Measurements from ENCODE around the gene CC2D1A.

Gene CC2D1A

DNA sequence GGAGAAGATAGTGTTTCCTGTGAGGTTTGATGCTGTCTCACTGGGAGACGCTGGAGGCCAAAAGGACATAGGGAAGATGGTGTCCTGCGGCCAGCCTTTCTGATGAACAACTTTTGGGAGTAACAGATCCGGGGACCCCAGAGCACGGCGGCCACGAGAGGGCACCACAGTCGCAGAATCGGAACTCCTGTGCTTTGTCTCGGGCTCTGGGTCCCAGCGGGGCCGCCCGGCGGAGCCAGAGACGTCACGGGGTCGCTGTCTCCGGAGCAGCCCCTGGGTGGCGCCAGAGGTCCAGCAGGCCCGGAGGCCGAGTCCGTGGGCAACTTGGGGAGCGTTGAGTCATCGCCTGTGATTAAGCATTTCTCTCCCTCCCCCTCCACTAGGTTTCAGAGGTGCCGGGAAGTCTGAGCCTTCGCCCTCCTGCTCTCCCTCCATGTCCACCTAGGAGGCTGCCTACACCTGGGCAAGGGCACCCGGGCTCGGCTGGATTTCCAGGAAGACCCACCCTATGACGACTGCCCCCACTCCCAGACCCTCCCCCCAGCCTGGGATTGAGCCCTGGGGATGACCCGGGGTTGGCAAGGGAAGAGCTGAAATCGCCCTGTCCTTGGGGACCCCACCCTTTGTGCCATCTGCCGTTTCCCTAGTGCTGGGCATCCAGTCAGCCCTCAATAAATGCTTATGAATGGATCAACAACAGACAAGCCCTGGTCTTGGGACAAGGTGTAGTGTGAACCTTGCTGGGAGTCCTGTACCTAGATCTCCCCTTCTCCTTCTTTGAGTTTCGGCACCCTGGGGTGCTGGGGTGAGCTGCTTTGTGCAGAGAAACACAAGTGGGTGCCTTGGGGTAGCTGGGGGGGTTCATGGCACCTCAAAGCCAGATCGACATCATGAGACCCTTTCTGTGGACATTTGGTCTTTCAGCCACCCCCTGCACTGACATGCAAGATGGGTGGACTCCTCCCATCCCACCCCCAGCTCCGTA is 25.6 kb upstream of the CC2D1A start:
- peak; percentile 98 for DNase-seq

DNA sequence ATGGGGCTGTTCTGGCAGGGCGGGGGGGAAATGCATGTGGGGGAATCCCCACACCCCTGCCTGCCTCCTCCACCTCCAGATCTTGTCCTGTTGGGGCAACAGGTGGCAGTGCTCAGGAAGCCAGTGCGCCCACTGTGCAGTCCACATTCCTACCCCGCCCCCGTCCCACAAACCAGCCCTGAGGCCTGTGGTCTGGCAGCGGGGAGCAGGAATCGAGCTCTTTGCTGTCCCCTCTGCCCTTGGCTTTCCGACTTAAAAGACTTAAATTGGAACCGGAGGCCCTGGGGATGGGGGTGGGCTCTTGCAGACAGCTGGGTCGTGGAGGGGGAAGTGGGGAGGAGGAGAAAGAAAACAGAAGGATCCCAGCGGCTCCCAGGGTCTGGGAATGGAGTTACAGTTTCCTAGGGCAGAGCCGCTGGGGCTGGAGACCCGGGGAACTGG is 24.7 kb upstream of the CC2D1A start:
- peak; percentile 29 for DNase-seq

- DNase-seq: peak; percentile 46
Measured at GRCh38 chr19:13881692-13882418, 24.1 kb upstream of the CC2D1A start.

DNA sequence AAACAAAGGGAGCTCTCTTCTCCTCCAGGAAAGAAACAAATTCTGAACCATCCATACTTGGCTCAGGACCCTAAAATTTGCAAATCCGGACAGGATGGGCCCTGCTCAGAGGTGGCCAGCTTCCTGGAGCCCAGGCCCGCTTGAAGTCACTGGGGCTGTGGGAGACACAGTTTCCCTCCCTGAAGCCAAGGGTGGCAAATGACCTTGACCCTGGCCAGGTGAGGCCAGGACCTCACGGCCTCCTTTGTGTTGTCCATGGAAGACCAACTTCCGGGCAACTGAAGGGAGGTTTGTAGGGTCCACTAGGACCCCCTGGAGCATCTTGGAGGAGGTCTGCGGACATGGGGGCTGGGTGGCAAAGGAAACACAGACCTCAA is 23.6 kb upstream of the CC2D1A start:
- no peak for DNase-seq

DNA sequence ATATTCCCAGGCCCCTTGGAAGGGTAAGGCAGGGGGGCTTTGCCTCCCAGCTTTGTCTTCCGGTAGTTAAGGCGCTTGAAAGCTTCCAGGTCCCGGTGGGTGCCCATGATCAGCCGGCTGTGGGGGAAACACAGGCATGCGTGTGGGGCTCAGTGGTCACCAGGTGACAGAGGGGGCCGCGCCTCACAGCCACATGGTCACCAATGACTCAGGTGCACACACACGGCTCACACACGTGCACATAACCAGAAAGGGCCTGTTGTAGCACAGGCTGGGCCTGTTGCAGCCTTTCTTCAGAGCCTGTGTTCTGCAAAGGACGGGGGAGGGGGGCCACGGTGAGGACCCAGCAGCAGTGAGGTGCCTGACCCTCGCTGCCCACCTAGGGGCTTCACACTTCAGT is 23.2 kb upstream of the CC2D1A start:
- DNase-seq: no peak

DNA sequence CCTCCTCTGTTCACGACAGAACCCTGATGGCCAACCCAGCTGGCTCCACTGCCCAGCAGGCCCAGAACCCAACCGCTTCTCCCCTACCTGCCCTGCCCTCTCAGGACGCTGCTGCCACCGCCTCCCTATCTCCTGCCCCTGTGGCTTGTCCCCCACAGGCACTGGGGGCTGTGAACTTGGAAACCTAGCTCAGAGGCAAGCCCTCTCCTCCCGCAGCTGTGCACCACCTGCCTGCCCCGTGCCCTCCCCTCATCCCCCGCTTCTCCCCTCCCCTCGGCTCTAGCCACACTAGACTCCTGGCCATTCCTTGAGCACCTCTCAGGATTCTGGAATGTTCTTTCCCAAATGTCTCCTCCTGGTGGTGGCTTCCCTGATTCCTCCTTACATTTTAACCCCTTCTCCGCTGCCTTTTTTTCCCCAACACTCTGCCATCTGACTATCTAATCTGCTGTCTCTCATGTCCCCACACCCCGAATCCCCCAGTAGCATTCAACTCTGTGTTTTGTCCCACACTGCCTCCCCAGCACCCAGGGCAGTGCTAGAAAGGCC is 22.4 kb upstream of the CC2D1A start:
- DNase-seq: no peak

- DNase-seq: no peak
Measured at GRCh38 chr19:13884726-13885591, 21.0 kb upstream of the CC2D1A start.

DNA sequence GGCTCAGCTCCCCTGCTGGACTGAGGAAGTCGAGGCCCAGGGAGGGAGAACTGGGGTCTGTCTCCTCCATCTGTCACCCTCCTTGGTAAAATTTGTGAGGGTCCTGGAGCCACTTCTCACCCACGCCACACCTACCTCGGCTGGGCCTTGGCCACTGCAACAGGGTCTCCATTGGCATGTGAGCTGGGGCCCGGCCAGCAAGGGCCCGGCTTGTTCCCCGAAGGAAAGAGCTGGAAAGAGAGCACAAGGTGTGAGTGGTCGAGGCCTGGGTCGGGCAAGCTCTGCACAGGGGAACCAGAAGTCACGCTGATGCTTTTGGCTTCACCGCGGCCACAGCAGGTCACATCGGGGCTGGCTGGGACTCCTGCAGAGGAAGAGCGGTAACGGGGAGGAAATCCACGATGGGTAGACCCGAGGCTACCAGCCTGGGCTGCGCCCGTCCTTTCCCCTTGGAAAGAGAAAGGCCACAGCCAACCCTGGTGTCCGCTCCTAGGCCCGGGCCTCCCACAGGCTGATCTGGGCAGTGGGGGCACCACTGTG is 20.1 kb upstream of the CC2D1A start:
- DNase-seq: peak; percentile 18

- DNase-seq: peak; percentile 60
Measured at GRCh38 chr19:13887018-13887436, 19.0 kb upstream of the CC2D1A start.

- peak; percentile 15 for DNase-seq
Measured at GRCh38 chr19:13887517-13887916, 18.5 kb upstream of the CC2D1A start.

GRCh38 chr19:13888281-13888680 is 17.7 kb upstream of the CC2D1A start:
- no peak for DNase-seq

DNA sequence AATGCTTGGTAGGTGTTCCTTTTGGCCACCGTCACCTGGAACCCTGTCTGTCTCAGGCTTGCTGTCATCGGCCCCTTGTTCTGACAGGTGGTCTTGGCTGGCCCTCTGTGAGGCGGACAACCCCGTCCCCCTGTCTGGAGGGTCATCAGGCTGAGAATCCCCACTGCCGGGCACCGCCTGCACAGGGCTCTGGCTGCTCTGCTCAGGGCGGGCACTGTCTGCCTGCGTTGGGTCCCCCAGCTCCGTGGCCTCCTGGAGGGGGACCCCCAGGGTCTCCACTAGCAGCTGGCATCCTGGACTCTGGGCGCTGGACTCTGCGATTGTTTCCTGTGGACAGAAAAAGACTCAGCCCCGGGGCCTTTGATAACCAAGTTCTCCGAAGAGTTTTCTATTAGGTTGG is 15.9 kb upstream of the CC2D1A start:
- DNase-seq: no peak

DNA sequence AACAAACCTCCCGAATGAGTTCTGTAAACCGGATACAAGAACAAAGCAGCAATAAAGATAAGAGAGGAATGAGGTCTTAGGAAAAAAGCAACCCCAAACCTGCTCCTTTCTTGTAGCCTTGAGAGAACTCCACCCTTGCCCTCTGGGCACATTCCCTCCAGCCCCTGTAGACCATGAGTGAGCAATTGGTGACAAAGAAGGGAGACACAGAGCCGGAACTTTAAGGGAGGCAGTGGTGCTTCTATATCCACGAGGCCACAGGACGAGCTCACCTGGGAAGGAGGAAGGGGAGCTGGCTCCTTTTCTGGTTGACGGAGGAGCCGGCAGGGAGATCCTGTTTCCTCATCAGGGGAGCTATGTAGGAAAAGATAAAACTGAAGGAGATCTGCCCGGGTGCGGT is 13.1 kb upstream of the CC2D1A start:
- DNase-seq: no peak

DNA sequence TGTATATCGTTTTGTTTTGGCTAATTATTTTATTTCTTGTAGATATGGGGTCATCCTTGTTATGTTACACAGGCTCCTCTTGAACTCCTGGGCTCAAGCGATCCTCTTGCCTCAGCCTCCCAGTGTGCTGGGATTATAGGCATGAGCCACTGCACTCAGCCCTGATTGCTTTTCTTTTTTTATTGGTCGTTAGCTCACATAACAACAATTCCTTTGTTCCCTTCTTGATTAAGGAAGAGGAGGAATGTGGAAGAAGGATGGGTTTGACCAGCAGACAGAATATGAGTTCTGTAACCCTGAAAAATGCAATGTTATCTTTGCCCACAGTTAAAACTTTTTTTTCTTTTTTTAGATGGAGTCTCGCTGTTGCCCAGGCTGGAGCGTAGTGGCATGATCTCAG is 11.4 kb upstream of the CC2D1A start:
- no peak for DNase-seq

- DNase-seq: no peak
Measured at GRCh38 chr19:13896227-13896626, 9.8 kb upstream of the CC2D1A start.

GRCh38 chr19:13899393-13899792 is 6.6 kb upstream of the CC2D1A start:
- DNase-seq: no peak

DNA sequence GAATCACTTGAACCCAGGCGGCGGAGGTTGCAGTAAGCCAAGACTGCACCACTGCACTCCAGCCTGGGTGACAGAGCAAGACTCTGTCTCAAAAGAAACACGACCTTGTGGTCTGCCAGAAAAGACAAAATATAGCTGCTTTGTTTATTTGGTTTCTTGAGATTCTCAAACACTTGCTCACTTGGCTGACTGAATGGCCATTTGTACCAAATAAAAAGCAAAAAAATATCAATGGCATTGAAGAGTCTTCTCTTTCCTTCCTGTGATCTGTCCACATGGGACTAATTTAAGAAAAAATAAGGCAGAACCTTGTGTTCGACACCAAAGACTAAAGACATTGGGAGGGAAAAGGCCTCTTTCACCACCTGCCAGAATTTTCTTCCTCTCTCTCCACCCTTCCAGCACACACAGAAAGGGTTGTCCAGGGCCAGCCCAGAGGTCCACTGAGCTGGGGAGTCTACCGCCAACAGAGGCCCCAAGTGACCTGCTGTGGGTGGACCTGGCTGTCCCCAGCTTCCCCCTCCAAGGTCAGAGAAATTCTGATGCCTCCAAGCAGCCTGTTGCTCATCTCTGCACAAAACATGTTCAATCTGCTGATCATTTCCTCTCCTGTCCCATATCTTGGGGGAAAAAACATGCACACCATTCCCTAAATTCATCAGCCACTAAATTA is 6.0 kb upstream of the CC2D1A start:
- DNase-seq: no peak

- no peak for DNase-seq
Measured at GRCh38 chr19:13902993-13903555, 2.9 kb upstream of the CC2D1A start.

DNA sequence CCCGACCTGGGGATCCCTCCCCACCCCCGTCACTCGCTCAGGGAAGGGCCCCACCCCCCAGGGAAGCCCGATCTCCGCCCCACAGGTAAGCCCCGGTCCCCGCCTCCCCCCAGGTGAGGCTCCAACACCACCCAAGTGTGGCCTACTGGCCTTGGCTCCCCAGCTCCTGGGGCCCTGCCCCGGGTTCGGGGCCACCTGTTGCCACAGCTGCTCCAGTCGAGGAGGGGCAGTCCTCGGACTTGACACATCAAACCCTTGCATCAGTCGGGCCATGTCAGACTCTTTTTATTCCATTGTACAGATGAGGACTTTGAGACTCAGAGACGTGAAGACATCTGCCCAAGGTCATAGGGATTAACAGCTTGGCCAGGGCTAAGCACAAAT is 512 bp downstream of the CC2D1A start:
- DNase-seq: peak; percentile 26

DNA sequence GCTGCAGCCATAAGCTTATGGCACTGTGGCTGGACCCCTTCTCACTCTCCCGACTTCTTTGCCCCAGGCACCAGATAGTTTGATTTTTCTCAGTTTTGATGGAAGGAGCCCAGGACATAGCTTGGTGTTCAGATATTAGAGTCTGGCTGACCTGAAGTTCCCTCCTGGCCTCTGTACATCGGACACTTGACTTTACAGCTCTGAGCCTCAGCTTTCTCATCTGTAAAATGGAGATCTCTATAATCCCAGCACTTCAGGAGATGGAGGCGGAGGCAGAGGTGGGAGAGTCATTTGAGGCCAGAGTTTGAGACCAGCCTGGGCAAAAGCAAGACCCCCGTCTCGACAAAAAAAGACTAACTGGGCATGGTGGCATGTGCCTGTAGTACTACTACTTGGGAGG is 909 bp downstream of the CC2D1A start:
- no peak for DNase-seq

DNA sequence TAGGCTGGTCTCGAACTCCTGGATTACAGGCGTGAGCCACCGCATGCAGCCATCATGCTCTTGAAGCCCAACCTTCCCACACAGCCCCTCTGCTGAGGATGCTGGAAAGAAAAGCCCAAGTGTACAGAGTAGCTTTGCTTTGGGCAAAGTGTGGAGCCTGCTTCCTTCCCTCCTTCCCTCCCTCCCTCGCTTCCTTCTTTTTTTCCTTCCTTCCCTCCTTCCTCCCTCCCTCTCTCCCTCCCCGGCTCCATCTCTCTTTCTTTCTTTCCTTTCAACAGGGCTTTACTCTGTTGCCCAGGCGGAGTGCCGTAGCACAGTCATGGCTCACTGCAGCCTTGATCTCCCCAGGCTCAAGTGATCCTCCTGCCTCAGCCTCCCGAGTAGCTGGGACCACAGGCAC is 2.7 kb downstream of the CC2D1A start:
- DNase-seq: no peak

GRCh38 chr19:13909430-13909829 is 3.4 kb downstream of the CC2D1A start:
- DNase-seq: no peak

Data from activated gamma-delta T cell treated with Interleukin-2 at 50 U/mL for 16 hours (primary cell).